Mesenteric fat pad (tissue), 1 donor: ENCODE data around the gene PCF11. TPM values are rescaled to one million over a fixed set of nuclear protein-coding genes. Genes with fewer than 3 reads are reported as not detected.
A peak's percentile ranks its signal among the peaks of the same experiment; 100 is the strongest.
"Not testable (repeated sequence)": the region's sequence is repeated elsewhere in the genome, so short reads cannot be mapped to it uniquely, and the experiment has no call there.

Experiments
- DNase-seq: peaks from one replicate; pipeline ENCODE4 v3.0.0-alpha.2; 2020; ENCODE audit warnings: low spot score
- total RNA-seq: library from RNA; stranded (reverse); fragmentation: NEBNext Ultra II Directional; extraction: Animal tissue kit (Norgen Biotek cat#: 25700); gene quantifications from one replicate; pipeline ENCODE4 v1.2.1, GENCODE V29; 2021
- donor health status: DM: yes; HTN: yes; CAD: no.

PCF11 gene
- total RNA-seq, 1 donor from 2014 or later, result 51.7 TPM

- no peak for DNase-seq
Observed at GRCh38 chr11:83192606-83193245, 35.8 kb downstream of the PCF11 start.

GRCh38 chr11:83193315-83194280 is 36.7 kb downstream of the PCF11 start, which contains the start of gene ANKRD42:
TSS of gene ANKRD42 (plus strand) at chr11:83193712. CDS start at chr11:83194671, 959 bp downstream.
- DNase-seq, result peak; percentile 95

- peak; percentile 92 for DNase-seq
Observed at GRCh38 chr11:83194281-83195142, 37.6 kb downstream of the PCF11 start.

GRCh38 chr11:83195143-83195466 is 38.2 kb downstream of the PCF11 start:
- DNase-seq, result no peak

- DNase-seq, result no peak
Observed at GRCh38 chr11:83195649-83196048, 38.7 kb downstream of the PCF11 start.

GRCh38 chr11:83200035-83200434 is 43.1 kb downstream of the PCF11 start:
- no peak for DNase-seq

GRCh38 chr11:83205608-83206185 is 48.8 kb downstream of the PCF11 start:
- no peak for DNase-seq

- DNase-seq, result no peak
Observed at GRCh38 chr11:83206221-83206620, 49.3 kb downstream of the PCF11 start.

GRCh38 chr11:83206771-83207382 is 49.9 kb downstream of the PCF11 start:
- DNase-seq, result not testable (repeated sequence)

- no peak for DNase-seq
Observed at GRCh38 chr11:83219095-83219494, 62.2 kb downstream of the PCF11 start.

GRCh38 chr11:83220260-83220659 is 63.3 kb downstream of the PCF11 start:
- no peak for DNase-seq

- DNase-seq, result no peak
Observed at GRCh38 chr11:83221694-83222093, 64.8 kb downstream of the PCF11 start.

GRCh38 chr11:83222499-83222898 is 65.6 kb downstream of the PCF11 start:
- DNase-seq, result no peak

GRCh38 chr11:83223457-83223856 is 66.5 kb downstream of the PCF11 start:
- no peak for DNase-seq

- no peak for DNase-seq
Observed at GRCh38 chr11:83235825-83236224, 78.9 kb downstream of the PCF11 start.

Other genes starting within 250 kb of the PCF11 start
- gene RAB30, start 85.2 kb upstream of the PCF11 start, total RNA-seq, result 33.9 TPM
- gene ANKRD42, start 36.6 kb downstream of the PCF11 start, total RNA-seq, result 9.2 TPM
- gene CCDC90B, start 129.2 kb downstream of the PCF11 start, total RNA-seq, result 30.3 TPM